Hematopoietic multipotent progenitor cell (in vitro differentiated cells): ENCODE data around the gene SH3GL3. TPM values are rescaled to one million over a fixed set of nuclear protein-coding genes. Genes with fewer than 3 reads are reported as not detected.

Experiments
- DNase-seq, 3 donors: peaks; one replicate each; pipeline ENCODE4 v3.0.0-alpha.2; 2011 to 2015; ENCODE audit warnings: low read depth in 2 of 3, low spot score in 2 of 3
- total RNA-seq: library from RNA; depleted of rRNA; stranded (reverse); fragments of >200 nt; gene quantifications from one replicate; pipeline ENCODE4 v1.2.3, GENCODE V29; 2012

Gene SH3GL3, protein sequence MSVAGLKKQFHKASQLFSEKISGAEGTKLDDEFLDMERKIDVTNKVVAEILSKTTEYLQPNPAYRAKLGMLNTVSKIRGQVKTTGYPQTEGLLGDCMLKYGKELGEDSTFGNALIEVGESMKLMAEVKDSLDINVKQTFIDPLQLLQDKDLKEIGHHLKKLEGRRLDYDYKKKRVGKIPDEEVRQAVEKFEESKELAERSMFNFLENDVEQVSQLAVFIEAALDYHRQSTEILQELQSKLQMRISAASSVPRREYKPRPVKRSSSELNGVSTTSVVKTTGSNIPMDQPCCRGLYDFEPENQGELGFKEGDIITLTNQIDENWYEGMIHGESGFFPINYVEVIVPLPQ
- 0.27 TPM for total RNA-seq

DNA sequence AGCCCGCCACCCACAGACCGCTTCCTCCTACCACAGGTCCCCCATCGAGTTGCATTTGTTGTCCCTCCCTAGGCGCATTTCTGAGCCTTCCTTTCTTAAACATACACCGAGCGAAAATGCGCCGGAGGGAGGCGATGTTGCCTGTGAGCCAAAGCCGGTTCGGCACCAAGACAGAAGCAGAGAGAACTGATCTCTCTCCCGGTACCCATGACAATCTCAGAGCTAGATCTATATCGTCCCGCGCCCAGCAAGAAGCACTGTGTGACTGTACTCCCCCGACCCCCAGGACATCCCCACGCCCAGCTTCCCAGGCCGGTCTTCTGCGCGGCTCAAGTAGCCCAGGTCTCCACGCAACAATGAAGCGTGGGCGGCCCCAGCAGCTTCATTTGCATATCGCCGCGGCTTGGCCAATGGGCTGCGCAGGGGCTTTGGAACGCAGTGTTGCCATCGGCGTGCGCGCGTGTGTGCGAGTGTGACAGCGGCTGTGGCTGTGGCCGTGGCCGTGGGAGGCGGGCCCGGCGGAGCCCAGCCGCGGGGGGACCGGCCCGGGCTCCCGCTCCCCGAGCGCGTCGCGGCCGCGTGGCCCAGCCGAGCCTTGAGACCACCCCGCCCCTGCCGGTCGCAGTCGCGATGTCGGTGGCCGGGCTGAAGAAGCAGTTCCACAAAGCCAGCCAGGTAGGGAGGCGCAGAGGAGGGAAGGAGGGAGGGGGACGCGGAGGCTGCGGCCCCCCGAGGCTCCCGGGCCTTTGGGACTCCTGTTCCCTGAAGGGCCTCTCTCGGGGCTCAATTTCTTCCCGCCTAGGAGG is at the start of gene SH3GL3:
Gene SH3GL3, plus strand, starts transcription at position 438 of the 806 bp plus-strand sequence. Its CDS starts 193 bp downstream, at position 631.
- DNase-seq, result peak in 2 of 3 donors; percentile 83 to 89

DNA sequence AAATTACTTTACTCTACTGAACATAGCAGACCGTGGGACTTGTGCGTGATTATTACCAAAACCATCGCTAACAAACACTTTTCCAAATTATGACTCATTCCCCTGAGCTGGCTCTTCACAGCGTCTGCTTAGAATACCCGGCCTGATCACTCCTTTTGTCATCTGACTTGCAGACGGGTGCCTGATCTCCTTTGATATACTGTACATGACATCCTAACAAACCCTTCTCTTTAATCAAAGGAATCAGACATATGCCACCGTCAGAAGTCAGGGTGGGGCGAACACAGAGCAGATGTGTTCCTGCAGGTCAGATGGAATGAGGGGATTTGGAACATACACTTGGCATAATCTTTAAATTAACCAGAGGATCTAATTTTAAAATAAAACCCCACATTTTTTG is 48.5 kb upstream of the SH3GL3 start:
- DNase-seq, result no peak

DNA sequence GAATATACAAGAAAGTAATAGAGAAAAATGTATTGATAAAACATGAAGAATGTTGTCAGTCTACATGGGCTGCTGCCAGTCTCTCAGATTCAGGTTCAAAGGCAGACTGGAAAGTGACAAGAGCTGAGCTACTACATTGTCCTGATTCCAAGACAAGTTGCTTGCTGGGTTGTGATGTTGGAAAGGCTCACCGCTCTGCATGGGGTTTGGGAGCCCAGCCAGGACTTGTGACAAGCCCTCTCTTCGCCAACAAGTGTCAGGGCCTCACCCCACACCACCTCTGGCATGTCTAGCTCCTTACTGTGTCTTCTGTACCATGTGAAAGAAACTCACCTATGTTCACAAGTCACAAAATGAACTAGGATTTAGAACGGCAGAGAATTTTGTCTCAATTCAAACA is 43.0 kb upstream of the SH3GL3 start:
- DNase-seq, result no peak

DNA sequence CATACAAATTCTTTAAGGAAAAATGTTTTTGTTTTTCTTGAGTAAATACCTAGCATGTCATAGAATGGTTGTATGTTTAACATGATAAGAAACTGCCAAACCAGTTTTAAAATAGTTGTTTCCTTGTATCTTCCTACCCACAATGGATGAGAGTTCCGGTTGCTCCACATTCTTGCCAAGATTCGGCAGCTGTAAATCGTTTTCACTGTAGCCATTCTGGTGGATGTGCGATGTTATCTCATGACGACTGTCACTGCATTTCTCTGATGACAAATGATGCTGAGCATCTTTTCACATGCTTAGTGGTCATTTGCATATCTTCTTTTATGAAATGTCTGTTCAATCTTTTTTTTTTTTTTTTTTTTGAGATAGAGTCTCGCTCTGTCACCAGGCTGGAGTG is 36.6 kb upstream of the SH3GL3 start:
- DNase-seq, result no peak

DNA sequence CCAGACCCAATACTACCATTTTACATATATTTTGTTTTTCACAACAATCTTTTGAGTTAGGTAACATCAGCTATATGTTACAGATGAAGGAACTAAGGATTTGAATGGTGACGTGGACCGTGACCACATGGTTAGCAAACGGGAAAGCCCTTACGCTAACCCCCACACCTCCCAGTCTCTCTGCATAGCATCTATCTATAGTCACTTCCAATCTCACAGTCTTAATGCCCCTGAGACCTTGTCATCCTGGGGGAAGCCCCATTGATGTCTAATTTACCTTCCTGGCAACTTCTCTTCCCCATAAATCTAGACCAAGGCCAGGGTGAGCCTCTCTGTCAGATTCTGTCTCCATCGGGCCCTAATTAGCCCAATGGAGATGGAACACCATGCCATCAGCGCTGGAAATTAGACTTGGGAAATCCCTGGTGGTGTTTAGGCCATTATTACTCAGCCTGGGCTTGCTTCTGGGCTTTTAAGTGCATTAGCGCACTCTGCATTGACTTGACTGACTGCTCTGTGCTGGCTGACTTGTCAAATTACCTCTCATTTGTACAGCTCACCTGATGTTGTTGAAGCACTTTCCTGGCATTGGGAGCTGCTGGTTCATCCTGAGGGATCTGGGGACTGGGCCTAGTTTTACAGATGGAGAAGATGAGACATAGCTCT is 34.0 kb upstream of the SH3GL3 start:
- no peak for DNase-seq

DNA sequence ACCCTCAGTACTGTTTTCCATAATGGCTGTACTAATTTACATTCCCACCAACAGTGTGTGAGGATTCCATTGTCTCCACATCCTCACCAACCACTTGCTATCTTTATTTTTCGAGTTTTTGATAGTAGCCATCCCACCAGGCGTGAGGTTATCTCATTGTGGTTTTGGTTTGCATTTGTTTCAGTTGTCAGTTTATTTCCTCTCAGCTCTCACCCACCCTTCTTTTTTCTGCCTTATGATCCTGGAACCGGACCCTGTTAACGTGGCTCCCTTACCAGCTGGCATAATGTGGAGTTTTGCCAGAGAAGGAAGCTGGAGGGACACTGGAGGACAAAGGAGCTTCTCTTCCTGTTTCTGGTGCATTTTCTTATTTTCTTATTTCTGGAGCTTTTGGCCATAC is 25.1 kb upstream of the SH3GL3 start:
- DNase-seq, result no peak

DNA sequence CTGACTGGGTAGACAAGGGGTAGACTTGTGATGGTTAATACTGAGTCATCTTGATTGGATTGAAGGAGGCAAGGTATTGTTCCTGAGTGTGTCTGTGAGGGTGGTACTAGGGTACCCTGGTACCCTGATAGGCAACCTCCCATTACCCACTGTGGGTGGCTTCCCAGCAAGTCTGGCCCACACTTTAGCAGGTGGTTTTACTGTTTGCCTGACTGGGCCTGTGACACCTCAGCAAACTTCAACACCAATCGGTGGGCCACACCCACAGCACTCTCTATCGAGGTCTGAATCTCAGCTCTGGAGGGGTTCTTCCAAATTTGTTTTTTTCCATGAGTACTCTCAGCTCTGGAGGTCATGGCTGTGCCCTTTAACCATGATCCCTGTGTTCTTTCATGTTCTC is 24.6 kb upstream of the SH3GL3 start:
- DNase-seq, result no peak

DNA sequence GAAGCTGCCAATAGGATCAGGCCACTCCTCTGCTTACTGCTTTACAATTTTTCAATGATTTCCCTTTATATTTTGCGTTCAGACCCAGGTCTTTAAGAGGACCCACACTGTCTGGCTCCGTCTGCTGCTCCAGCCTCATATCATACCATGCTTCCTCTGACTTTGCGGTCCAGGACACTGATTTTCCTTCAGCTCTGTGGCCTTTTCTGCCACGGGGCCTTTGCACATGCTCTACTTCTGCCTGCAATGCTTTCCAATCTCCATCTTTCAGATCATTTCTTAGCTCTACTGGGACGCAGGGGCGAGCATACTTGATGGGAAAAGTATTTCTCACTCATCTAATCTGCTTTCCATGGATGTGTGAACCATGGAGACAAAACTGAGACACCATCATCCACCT is 23.0 kb upstream of the SH3GL3 start:
- DNase-seq, result no peak

DNA sequence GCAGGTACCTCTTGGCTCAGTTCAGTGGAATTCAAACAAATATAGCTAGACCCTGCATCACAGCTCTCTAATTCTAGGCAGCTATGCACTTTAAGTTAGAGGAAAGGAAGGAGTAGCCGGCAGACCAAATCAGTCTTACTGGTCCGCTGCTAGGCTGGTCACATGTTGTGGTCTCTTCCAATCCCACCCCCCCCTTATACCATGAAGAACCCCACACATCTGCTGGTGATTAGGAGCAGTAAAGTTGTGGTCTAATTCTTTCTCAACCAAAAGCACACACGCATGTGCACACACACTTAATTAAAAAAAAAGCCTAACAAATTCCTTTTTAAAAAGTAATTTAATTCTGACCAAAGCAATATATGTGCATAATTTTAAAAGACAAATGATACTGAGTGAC is 16.7 kb upstream of the SH3GL3 start:
- no peak for DNase-seq

DNA sequence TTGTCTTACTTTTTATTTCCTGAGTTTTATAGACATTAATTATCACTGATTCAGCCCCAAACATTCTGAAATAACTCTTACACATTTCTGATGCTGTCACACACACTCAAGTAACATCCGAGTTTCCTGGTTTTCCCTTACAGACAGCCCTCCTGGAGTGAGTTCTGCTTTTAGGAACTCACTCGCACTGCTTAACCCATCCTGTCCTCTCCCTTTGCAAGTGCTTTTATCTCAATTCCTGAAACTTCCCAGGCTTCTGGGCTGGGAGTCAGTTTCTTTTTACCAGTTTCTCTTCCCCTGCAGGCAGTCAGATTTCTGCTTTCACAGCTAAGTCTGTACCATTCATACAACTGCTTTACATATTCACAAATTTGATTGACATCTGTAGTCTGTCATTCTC is 15.6 kb upstream of the SH3GL3 start:
- no peak for DNase-seq

DNA sequence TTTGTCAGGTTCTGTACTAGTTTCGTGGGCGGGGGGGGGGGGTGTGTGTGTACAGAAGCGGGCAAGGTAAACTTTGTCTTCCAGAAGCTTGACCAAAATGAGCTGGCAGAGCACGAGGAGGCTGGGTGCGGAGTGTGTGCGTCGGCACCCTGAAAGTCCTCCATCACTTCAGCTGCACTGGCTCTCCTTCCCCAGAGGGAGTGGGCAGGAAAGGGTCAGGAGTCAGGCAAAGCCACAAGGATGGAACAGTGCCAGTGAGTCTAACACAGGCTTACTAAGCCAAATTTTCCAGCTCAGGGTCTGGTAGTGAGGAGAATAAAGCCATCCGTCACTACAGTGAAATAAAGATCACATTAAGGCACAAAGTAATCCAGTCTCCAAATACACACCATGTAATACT is 11.9 kb upstream of the SH3GL3 start:
- DNase-seq, result peak in 1 of 3 donors; percentile 14

DNA sequence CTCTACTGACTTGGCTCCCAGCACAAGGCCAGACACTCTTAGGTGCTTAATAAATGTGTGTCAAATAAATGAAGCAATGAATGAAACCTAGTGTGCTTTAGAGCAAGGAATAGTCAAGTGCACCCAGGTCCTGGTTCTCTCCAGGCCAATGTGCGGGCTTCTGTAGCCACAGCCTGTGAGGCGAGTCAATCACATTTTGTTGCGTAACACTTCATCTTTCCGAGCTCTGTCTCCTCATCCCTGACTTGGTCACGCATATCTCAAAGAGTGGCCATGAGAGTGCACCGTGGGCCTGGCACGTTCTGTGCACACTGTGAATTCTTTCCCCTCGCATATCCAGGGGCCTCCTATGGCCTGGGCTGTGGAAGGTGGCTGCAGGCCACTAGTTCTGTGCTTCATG is 11.4 kb upstream of the SH3GL3 start:
- no peak for DNase-seq

DNA sequence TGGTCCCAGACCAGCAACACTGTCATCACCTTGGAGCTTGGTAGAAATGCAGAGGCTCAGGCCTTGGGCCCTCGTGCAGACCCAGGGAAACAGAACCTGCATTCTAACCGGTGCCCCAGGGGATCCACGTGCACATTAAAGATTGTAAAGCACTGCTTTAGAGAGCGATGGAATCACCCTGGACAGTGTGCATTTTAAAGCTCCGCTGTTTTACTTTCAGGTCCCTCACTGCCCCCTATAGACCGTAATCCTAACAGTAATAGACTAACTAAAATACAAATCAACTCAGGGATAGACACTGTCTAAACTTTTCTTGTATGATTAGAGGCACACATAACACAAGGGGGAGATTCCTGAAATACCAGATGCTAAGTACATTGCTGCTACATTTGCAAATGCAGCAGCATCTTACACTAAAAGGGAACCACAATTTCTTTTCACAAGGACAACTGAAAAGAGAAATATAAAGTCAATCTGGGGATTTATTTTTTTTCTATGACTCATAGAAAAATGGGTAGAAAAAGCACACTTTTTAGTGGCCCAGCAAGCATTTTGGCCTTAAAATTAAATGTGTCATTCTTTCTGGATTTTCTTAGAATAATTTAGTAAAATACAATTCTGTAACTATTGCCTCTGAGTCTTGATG is 10.5 kb upstream of the SH3GL3 start:
- peak in 2 of 3 donors; percentile 31 to 57 for DNase-seq

DNA sequence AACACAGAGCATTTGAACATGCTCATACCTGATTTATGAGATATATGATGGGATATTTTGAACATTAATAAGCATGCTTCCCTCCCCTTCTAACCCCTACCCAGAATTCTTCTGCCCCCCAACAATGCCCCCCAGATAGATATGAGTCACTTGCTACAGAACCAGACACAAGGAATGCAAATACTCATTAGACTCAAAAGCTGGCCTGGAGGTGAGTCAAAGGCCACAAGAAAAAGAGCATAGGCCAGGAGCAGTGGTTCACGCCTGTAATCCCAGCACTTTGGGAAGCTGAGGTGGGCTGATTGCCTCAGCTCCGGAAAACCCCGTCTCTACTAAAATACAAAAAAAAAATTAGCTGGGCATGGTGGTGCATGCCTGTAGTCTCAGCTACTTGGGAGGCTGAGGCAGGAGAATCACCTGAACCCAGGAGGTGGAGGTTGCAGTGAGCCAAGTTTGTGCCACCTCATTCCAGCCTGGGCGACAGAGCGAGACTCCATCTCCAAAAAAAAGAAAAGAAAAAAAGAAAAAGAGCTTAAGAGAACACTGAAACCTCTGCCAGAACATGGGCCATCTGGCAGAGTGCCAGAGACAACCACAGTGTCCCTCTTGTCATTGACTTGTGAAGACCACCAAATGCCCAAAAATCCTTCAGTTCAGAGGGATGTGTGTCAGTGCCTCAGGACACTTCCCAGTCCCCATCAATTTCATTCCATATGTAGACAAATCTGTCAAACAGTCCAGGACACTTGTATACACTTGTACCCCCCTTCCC is 3.9 kb upstream of the SH3GL3 start:
- no peak for DNase-seq

DNA sequence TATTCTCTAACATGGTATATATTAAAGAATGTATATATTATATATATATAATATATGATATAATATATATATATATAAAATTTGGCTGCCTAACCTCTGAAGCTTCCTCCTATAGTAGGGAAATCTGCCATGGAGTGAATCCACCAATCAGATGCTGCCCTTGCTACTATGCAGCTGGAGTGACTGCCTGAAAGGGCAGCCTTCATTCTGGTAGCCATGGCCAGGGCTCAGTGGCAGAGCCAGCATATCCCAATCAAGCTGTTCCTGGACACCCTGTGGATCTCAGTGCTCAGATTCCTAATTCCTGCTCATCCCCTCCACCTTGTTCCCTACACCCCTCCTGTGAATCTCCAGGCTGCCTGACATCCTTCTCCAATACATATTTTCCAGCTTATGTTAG is 2.2 kb upstream of the SH3GL3 start:
- no peak for DNase-seq

DNA sequence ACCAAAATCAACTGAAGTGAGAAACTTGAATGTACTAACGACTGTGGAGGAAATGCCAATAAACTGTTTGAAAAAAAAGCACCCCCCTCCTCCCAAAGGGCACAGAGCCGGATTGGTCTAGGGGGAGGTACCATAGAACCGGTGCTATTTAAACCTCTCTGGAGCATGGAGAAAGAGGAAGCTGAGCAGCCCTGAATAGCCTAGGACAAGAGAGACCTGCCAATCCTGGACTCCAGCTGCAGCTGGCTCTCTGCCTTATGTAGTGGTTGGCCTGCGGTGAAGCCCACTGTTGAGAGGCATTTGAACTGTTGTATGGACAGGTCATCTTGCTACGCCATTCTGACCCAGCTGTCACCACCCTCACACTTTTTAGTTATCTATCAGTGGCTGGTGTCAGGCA is 1.5 kb upstream of the SH3GL3 start:
- DNase-seq, result peak in 2 of 3 donors; percentile 29 to 64

DNA sequence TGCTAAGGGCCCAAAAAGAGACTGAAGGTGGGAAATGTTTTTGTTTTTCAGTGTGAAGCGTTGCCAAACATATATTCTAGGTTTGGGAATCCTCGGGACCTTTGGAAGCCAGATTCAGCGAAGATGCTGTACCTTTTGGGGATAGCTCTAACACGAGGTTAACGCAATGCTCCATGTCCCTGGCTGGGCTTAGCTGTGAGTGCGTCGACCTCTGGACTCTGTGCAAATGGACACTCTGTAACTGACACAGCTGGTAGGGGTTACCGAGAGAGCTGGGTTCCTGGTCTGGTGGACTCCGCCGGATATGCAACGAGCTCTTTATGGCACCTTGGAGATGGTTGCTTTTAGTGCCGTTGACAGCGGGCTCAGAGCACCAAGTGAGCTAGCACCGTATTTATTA is 724 bp upstream of the SH3GL3 start:
- DNase-seq, result no peak

DNA sequence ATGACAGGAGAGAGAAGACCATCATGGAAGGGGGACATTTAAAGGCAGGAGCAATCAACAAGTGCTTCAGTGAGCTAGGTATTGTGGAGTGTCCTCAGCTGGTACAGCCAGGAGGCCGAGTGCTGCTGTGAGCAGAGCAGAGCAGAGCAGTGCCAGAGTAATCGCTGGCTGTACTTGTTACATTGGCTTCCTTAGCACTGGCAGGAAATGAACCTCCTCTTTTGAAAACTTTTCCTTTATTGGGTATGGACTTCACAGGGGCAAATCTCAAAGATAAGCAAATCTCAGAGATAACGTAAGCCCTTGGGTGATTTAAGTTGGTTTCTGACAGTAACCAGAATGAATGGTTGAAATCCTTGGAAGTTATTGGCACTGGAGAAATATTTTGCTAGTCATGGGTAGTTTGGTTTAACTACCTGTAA is 2.1 kb downstream of the SH3GL3 start:
- DNase-seq, result no peak

DNA sequence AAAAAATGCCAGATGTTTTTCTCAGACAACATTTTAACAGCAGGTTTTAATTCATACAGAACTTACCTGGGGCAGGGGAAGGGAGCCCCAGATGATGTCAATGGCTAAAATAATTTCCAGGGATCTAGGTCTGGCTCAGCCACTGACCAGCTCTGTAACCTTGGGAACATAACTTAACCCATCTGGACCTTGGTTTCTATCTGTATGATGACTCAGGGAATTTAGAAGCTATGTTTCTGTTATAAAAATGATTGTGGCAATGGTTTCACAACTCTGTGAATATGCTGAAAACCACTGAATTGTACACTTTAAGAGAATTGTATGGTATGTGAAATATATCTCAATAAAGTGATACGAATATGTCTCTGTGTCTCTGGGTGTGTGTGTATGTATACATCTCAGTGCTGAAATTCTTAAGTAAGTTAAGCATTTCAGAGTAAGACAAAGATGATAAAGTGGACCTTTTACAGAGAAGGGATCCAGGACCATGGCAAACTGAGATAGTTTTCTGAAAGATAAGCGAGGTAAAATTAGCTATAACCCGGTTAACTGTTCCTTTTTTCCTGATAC is 2.9 kb downstream of the SH3GL3 start:
- no peak for DNase-seq

DNA sequence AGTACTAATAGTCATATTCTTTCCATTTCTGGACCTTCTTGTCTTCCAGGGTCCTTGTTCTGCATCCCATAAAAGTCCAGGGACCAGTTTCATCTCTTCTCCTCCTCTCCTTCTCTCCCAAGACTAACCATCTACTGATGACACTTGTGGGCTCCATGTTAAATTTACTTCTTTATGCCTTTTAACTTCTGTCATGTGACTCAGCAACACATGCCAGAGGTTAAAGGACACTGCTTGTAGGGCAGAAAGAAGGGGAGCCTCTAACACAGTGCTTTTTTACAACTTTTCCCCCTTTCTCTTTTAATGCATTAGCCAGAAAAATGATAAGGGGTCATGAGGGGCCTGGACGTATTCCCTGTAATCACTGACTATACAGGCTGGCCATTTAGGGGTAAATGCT is 10.0 kb downstream of the SH3GL3 start:
- DNase-seq, result no peak
